IgD-negative memory B cell (primary cell): ENCODE measurements around the gene DAB2. TPM values are rescaled to one million over a fixed set of nuclear protein-coding genes. Genes with fewer than 3 reads are reported as not detected.
"Not testable (repeated sequence)": the region's sequence is repeated elsewhere in the genome, so short reads cannot be mapped to it uniquely, and the experiment has no call there.

Source experiments
- H3K27ac Mint-ChIP-seq, 3 donors: one replicate each; pipeline ENCODE4 v1.8.0; 2020 to 2022; ENCODE audit warnings: mild to moderate bottlenecking in 3 of 3, mixed read lengths in 3 of 3, moderate library complexity in 1 of 3
- H3K27me3 Mint-ChIP-seq: one replicate; pipeline ENCODE4 v1.8.0; 2021; ENCODE audit warnings: mixed read lengths
- H3K36me3 Mint-ChIP-seq: one replicate; pipeline ENCODE4 v1.8.0; 2020; ENCODE audit warnings: mild to moderate bottlenecking, mixed read lengths
- H3K4me1 Mint-ChIP-seq, 3 donors: one replicate each; pipeline ENCODE4 v1.8.0; 2020 to 2022; ENCODE audit warnings: mixed read lengths in 3 of 3, mild to moderate bottlenecking in 1 of 3
- H3K4me3 Mint-ChIP-seq, 4 donors: one replicate each; pipeline ENCODE4 v1.8.0; 2020 to 2022; ENCODE audit warnings: mild to moderate bottlenecking in 4 of 4, mixed read lengths in 4 of 4, moderate library complexity in 3 of 4
- H3K9me3 Mint-ChIP-seq, 3 donors: one replicate each; pipeline ENCODE4 v1.8.0; 2020 to 2021; ENCODE audit warnings: mixed read lengths in 3 of 3, mild to moderate bottlenecking in 1 of 3
- polyA plus RNA-seq: library from polyadenylated mRNA; unstranded; fragments of 300-500 nt; fragmentation: Illumina TruSeq; gene quantifications from one replicate; pipeline ENCODE4 v1.2.3, GENCODE V29; 2021

The DAB2 gene
- polyA plus RNA-seq, 1 donor from 2014 or later, result 0.20 TPM

DNA sequence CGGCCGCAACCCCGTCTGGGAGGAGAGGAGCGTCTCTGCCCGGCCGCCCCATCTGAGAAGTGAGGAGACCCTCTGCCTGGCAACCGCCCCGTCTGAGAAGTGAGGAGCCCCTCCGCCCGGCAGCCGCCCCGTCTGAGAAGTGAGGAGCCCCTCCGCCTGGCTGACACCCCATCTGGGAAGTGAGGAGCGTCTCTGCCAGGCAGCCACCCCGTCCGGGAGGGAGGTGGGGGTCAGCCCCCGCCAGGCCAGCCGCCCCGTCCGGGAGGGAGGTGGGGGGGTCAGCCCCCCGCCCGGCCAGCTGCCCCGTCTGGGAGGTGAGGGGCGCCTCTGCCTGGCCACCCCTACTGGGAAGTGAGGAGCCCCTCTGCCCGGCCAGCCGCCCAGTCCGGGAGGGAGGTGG lies 90.5 kb downstream of the DAB2 start:
- not testable (repeated sequence) for H3K9me3 Mint-ChIP-seq, H3K36me3 Mint-ChIP-seq, H3K4me3 Mint-ChIP-seq, H3K4me1 Mint-ChIP-seq, H3K27ac Mint-ChIP-seq, H3K27me3 Mint-ChIP-seq

DNA sequence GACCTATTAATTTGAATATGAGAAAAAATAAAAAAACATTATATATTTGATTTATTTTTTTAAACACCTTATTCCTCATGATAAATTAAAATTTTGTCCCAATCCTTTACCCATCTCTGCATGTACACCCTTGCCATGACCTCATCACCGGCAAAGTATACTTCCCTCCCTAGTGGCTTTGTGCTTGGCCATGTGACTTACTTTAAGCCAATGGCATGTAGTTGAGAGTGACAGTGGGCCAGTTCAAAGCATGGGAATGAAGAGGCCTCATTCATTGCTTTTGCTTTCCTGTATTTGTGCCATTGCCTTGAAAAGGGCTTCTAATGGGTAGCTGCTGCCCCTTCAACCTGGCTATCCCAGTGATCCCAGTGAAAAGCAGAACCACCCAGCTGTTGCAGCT lies 91.7 kb downstream of the DAB2 start:
- H3K4me3 Mint-ChIP-seq, result no peak overlapping the region
- H3K27me3 Mint-ChIP-seq, result peaks cover 1% of the 10 kb centered on the region
- no peaks in the 10 kb centered on the region for H3K4me1 Mint-ChIP-seq
- no peak overlapping the region for H3K27ac Mint-ChIP-seq
- H3K9me3 Mint-ChIP-seq, result peaks cover 0 to 5% (median 0%) of the 10 kb centered on the region in 3 donors
- peaks cover 3% of the 10 kb centered on the region for H3K36me3 Mint-ChIP-seq

DNA sequence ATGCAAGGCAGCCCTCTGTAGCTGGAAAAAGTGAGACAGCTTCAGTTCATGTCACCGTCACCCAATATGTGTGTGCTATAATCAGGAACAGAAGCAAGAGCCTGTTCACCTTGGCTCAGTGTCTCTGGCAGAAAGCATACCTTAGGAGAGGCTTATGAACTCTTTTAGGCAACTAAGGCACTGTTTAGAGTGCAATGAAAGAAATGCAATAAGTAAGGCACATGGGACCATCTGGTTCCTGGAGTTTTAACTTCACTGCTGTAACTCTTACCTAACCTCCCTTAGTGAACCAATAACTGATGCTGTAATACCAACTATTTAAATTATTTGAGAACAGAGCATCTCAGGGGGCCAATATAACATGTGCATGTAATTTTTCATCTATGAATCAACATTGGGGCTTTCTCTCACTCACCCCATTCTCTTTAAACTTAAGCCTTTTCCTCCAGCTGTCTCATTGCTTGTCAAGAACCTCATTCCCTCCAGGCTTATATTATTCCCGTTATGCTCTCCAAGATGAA lies 92.9 kb downstream of the DAB2 start:
- Mint-ChIP-seq H3K4me3 (no peak overlapping the region), H3K36me3 (peaks cover 3% of the 10 kb centered on the region), H3K27me3 (peaks cover 1% of the 10 kb centered on the region), H3K9me3 (peaks cover 0 to 5% (median 0%) of the 10 kb centered on the region in 3 donors), H3K27ac (no peak overlapping the region), H3K4me1 (no peaks in the 10 kb centered on the region)

DNA sequence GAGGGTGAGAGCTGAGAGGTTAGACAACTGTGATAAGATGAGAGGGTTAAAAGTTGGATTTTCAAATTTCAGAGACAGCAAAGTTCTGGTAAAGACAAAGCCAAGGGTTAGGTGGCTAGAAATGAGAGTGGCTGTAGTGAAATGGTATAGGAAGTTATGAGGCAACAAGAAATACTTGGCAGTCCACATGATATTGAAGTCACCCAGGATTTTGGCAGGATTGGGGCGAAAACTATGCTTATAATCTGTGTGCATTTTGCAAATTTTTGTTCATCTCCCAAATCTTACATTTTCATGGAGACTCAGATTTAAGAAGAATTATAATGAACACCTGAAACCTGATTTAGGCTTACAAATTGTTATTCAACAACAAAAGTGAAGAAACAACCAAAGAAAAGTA lies 96.0 kb downstream of the DAB2 start:
- no peaks in the 10 kb centered on the region for H3K27me3 Mint-ChIP-seq
- H3K4me3 Mint-ChIP-seq, result no peak overlapping the region
- H3K4me1 Mint-ChIP-seq, result no peaks in the 10 kb centered on the region
- H3K27ac Mint-ChIP-seq, result no peak overlapping the region
- no peaks in the 10 kb centered on the region for H3K9me3 Mint-ChIP-seq
- no peaks in the 10 kb centered on the region for H3K36me3 Mint-ChIP-seq

DNA sequence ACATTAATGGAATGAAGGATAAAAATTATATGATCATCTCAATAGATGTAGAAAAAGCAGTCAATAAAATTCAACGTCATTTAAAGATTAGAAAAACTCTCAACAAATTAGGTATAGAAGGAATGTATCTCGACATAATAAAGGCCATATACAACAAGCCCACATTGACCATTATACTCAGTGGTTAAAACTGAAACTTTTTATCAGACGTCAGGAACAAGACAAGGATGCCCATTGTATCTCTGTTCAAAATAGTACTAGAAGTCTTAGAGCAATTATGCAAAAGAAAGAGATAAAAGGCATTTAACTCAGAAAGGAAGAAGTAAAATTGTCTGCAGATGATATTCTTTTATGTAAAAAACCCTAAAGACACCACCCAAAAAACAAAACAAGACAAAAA lies 101.2 kb downstream of the DAB2 start:
- Mint-ChIP-seq H3K36me3 (peaks cover 1% of the 10 kb centered on the region), H3K27ac (no peak overlapping the region), H3K9me3 (peaks cover 0 to 4% (median 0%) of the 10 kb centered on the region in 3 donors), H3K4me1 (no peaks in the 10 kb centered on the region), H3K27me3 (peaks cover 4% of the 10 kb centered on the region), H3K4me3 (no peak overlapping the region)

Other genes starting within 250 kb of the DAB2 start
- 11.6 TPM for gene FYB1, start 205.4 kb downstream of the DAB2 start, polyA plus RNA-seq
- not detected for gene C9, start 60.5 kb downstream of the DAB2 start, polyA plus RNA-seq